Measurements from ENCODE around the gene THSD7B.
"Not testable (repeated sequence)": the region's sequence is repeated elsewhere in the genome, so short reads cannot be mapped to it uniquely, and the experiment has no call there.

The THSD7B gene, protein sequence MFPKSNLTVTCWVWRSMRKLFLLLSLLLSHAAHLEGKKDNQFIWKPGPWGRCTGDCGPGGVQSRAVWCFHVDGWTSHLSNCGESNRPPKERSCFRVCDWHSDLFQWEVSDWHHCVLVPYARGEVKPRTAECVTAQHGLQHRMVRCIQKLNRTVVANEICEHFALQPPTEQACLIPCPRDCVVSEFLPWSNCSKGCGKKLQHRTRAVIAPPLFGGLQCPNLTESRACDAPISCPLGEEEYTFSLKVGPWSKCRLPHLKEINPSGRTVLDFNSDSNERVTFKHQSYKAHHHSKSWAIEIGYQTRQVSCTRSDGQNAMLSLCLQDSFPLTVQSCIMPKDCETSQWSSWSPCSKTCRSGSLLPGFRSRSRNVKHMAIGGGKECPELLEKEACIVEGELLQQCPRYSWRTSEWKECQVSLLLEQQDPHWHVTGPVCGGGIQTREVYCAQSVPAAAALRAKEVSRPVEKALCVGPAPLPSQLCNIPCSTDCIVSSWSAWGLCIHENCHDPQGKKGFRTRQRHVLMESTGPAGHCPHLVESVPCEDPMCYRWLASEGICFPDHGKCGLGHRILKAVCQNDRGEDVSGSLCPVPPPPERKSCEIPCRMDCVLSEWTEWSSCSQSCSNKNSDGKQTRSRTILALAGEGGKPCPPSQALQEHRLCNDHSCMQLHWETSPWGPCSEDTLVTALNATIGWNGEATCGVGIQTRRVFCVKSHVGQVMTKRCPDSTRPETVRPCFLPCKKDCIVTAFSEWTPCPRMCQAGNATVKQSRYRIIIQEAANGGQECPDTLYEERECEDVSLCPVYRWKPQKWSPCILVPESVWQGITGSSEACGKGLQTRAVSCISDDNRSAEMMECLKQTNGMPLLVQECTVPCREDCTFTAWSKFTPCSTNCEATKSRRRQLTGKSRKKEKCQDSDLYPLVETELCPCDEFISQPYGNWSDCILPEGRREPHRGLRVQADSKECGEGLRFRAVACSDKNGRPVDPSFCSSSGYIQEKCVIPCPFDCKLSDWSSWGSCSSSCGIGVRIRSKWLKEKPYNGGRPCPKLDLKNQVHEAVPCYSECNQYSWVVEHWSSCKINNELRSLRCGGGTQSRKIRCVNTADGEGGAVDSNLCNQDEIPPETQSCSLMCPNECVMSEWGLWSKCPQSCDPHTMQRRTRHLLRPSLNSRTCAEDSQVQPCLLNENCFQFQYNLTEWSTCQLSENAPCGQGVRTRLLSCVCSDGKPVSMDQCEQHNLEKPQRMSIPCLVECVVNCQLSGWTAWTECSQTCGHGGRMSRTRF (N-terminal part only)
- 0 reads per million in 2 donors for total RNA-seq

DNA sequence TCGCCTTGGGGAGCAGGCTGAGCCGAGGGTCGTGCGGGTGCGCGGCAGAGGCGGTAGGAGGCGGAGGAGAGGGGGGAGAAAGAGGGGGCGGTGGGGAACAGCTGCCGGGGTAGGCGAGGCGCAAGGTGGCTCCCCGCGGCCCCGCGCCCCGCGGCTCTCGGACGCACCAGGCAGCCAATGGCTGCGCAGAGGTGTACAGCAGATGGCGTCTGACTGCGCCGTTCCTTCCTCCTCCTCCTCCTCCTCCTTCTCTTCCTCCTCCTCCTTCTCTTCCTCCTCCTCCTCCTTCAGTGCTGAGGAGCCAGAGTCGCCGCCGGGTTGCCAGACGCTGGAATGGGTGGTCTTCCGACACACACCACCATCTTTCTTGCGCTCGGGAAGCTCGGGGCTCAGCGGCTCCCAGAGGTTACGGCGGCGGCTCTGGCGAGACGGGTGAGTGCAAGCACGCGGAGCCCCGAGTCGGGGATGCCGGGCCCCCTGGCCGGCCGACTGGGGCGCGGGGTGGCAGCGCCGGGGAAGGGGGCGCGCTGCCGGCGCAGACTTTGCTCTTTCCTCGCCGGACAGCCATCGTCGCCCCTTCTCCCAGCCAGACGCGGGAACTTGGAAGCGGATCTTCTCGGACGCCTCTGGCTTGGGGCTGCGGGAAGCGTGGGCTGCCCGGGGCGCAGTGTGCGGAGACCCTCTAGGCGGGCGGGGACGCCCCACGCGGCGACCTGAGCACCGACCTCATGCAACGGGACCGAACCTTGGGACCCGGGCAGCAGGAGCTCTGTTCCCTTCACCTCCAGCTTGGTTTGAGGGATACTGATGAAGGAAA is at the start of gene THSD7B:
Gene THSD7B (plus strand): TSS at position 290 of the 817 bp plus-strand sequence. CDS start 116,634 bp downstream, outside the sequence.
- DNase-seq: no peak

DNA sequence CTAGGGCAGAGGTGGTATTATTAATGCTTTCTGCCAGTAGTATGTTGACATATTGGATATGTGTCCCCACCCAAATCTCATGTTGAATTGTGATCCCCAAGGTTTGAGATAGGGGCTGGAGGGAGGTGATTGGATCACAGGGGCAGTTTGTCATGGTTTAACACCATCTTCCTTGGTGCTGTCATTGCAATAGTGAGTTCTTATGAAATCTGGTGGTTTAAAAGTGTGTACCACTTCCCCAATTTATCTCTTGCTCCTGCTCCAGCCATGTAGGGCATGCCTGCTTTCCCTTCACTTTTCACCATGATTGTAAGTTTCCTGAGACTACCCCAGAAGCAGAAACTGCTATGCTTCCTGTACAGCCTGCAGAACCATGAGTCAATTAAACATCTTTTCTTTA is 47.1 kb upstream of the THSD7B start:
- DNase-seq: no peak

DNA sequence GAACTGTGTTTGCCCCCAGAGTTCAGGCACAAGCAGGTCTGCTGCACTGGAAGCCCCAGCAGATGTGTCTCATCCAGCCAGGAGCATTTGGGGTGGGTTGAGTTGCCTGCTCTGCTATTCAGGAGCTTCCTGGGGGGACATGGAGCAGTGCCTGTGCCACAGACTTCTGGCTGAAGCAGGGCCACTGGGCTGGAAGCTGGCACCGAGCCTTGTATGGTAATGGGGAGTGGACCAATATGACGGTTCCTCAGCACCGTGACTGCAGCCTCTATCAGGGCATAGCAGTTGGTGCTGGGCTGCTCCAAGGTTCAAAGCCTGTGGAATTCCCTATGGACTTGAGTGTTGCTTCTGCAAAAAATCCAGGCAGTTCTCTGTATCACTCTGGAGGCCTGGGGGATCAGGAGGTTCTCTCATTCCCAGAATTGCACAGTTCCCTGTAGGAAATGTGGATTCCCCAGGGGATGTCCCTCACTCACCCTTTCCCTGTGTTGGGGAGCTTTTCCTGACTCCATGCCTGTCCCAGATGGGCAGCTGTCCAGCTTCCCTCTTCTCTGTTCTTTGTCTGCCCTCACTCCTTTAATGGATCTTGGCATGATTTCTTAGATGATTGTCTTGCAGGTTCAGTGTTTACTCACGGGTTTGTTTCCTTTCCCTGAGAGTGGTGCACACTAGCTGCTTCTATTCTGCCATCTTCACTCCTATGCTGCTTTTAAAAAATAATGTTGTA is 37.2 kb upstream of the THSD7B start:
- DNase-seq: no peak

DNA sequence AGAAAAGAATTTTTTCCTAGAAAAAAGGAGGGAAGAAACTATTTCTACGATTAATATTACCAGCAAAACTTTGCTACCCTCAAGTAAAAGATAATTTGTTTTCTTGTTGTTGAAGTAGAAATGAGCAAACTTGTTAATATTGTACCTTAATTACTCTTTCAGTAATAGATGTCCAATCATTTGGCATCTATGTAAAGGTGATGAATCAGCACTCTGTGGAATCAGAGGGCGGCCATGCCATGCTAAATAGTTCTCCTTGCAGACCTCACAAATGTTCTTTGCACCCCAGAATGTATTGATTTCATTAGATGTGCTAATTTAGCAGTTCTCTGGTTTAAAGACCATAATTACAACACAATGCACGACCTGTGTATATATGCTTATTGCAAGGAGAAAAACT is 29.1 kb upstream of the THSD7B start:
- no peak for DNase-seq

DNA sequence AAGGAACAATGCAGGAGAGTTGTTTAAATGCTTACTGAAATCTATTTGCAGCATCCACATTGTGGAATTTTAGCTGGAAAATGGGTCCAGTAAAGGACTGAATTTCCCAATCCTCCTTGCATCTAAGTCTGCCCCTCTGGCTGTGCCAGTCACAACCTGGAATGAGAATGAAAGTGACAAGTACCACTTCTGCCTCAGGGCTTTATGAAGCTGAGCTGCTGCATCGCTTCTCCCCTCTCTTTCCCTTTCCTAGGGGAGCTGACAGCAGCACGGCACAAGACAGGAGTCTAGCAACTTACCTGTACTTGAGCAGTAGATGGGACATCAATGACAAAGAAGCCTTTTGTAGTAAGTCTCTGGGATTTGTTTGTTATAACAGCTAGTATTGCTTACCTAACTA is 27.3 kb upstream of the THSD7B start:
- DNase-seq: no peak

DNA sequence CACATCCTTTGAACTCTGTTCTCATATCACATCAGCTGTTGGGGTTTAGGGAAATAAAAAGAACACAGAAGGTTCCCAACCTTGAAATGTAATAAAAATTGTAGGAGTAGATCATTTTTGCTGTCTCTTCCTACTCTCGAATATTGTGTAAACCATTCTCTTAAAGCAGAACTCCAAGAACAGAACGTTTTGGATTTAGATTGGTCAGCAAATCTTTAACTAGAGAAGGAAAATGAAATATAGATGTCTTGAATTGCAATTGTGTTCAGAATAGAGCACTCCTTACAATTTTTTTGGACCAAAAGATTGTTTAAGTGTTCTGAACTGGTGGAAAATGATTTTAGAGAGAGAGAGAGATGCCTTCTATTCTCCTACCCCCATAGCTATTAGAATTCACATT is 23.9 kb upstream of the THSD7B start:
- no peak for DNase-seq

DNA sequence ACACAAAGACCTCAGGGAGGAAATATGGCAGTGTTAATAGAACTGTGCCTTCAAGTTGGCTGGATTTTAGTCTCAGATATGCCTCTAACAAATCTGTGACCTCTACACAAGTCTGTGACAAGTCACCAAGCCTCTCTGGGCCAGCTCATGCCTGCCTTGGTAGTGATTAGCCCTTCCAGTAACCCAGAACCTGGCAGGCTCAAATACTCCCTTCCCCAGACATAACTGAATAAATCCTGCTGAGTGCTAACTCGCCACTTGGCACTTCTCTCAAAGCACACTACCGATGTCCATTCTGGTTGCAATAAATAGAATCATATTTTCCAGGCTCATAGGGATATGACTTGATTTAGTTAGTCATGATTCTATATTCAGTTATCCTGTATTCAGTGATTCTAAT is 15.3 kb upstream of the THSD7B start:
- no peak for DNase-seq

DNA sequence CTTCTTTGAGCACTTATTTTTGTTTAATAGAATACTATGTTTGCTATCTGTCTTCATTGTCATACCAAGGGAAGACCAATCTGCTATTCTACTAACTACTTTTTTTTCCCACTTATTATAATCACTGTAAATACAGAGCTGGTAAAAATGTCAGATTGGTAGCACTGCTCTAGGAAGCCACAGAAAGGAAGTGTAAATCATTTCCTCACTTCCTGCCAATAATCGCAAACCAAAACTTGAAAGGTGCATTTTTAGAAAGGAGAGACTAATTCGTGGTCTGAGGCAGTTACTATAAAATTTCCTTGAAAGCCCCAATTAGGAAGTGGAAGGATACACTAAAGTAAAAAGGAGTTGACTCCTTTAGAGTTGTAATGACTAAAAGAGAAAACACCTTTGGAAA is 13.9 kb upstream of the THSD7B start:
- no peak for DNase-seq

DNA sequence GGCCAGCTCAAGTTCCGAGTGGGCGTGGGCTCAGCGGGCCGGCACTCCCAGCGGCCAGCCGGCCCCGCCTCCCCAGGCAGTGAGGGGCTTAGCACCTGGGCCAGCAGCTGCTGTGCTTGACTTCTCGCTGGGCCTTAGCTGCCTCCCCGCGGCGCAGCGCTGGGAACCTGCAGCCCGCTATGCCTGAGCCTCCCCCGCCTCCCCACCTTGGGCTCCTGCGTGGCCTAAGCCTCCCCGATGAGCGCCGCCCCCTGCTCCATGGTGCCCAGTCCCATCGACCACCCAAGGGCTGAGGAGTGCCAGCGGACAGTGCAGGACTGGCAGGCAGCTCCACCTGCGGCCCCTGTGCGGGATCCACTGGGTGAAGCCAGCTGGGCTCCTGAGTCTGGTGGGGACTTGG is 6.8 kb upstream of the THSD7B start:
- DNase-seq: not testable (repeated sequence)

DNA sequence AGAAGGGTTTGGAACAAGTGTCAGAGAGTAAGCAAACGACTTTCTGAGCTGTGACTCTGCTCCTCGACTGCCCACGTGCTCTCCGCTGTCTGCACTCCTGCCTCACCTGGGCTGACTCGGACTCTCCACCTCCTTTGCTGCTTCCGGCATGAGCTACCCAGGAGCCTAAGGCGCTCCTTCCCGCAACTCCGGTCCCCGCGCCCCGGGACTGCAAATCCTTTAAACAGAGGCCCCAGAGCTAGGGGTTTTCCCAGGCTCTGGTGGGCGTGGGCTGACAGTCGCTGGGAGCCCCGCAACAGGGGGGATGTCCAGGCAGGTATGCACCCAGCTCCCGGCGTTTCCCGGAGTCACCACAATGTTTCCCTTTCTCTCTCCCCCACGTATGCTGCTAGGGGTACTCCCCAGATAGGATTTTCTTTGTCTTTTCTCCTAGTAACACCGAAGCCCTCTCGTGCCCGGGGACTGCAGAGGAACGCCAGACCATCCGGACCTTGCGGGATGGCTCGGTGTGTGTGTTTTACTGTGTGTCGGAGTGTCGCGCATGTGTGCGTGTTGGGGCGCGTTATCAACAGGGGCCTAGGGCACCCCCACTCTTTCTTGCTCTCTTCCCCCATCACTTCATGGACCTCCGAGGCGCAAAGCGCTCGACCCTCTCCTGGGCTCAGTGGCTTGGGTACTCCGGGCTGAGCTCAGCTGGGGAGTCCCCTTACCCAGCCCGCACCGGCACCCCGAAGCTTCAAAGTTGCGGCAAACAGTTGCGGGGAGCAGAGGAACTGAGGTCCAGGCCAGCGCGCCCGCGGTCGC is 691 bp upstream of the THSD7B start:
- no peak for DNase-seq

DNA sequence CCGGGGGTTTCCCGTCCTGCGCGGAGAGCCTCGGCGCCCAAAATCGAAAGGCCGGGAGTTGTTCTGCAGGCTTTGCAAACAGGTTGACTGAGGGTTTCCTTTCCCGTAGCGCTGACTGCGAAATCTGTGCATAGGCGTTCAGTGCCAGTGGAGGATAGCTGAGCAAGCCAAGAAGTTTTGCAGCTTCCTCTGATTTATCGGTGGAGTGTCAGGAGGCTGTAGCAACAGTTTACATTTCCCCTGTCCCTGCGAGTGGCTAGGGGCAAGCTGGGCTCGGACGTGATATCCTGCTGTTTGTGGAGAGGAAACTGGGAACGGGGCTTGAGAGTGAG is 694 bp downstream of the THSD7B start:
- no peak for DNase-seq

DNA sequence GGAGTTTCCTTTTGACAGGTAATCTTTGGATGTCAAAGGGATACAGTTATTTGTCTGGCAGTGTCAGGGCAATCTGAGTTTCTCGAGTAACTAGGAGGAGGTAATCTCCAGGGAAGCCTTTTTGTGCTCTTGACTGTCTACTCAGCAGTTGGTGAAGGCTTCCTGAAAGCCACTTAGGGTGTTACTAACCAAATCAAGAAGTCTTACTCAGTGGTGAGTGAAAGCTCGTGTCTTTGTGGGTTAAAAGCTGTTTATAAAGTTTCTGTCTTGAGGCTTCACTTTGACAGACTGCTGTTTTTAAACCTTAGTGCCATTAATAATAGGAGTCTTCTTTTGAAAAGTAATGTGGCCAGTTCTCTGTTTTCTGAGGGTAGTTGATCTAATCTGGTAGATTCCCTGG is 1.7 kb downstream of the THSD7B start:
- DNase-seq: no peak

DNA sequence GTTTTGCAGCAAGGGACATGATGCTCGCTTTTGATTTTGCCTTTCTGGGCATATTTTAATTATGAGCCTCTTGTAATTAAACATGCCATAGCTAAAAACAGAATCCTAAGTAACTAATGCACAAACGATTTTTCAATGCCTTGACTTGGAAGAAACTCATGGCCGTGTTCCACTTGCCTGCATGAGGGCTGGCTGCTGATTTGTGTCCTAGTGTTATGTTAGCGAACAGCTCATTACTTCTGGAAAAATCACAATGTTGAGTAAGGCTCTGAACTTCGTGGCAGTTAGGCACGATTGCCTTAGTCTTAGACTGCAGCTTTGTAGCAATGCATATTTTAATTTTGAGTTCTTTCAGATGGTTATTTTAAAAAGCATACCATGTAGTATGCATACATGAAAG is 4.5 kb downstream of the THSD7B start:
- DNase-seq: no peak

DNA sequence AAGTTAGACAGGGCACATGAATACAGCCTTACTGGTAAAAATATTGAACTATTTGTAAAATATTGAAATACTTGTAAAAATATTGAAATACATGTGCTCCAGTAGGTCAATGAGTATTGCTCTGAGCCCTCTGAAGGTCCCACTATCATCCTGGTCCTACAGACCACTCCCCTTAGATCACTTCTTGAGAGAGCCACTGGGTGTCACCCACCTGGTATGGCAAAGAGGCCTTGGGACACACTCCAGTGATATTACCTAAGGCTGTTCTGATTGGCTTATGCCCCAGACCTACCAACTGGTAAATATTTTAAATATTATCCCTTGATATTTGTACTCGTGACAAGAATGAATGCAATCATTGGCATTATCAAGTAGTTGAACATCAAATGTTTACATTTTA is 5.0 kb downstream of the THSD7B start:
- no peak for DNase-seq

DNA sequence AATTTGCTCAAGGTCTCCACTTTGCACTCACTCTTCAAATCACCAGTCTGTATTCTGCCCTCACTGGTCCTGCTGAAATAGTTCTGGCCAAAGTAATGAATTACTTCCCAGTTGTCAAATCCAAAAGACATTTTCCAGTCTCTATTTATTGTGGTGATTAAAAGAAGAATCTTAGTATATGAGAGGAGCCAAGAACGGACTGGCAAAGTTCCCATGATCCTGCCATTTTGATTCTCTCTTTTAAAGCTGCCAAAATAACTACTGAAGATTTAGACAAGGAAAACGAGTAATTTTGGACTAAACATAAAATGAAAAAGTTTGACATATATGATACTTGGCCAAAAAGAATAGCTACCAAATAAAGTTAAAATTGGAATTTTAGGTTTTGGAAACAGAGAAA is 12.0 kb downstream of the THSD7B start:
- no peak for DNase-seq

DNA sequence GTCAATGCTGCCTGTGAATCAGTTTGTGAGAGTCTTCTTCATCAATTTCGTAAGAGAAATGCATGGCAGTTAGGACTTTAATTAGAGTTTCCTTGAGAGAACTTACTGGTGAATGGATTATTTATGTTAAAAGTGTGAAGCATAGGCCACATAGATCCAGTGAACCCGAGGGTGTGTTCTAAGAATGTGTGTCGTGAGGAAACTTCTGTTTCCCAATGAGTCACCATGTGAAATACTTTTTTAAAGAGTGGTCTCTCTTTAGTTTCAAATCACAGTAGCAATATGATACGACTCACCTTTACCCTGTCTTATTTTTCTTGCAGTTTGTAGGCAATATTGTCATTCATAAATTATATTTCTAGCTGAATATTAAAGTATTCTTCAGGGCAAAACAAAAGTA is 18.5 kb downstream of the THSD7B start:
- no peak for DNase-seq

DNA sequence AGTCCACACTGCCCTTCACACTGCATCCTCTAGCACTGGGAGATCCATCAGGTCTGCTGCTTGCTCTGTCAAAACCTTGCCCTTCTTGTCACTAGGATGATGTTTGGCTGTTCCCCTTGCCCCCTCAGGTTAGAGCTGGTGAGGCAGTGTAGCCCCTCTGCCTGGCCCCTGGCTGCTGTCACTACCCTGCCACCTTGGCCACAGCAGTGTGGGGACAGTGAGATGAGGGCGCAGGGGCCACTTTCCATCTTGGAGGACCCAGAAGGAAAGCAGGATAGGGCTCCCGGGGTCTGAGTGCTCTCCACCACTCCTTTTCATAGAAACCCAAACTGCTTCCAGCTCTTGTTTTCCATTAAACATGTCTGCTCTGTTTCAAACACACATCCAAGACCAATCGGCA is 19.9 kb downstream of the THSD7B start:
- no peak for DNase-seq

DNA sequence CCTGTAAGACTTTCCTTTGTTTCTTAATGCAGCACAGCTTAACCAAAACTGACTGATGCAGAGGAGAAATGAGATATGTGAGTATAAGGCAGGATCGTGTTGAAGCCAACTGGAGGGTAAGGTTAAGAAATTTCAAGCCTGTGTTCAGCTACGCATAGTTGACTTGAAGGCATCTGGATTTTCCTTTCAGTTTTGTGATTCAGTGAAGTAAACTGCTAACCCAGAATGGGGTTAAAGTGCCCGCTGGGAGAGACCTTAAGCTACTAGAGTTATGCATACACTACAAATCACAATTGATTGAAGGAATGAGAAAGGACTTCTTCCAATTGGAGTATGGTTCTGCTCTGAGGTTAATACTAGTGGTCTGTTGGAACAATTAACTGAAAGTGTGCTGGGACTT is 22.6 kb downstream of the THSD7B start:
- no peak for DNase-seq

DNA sequence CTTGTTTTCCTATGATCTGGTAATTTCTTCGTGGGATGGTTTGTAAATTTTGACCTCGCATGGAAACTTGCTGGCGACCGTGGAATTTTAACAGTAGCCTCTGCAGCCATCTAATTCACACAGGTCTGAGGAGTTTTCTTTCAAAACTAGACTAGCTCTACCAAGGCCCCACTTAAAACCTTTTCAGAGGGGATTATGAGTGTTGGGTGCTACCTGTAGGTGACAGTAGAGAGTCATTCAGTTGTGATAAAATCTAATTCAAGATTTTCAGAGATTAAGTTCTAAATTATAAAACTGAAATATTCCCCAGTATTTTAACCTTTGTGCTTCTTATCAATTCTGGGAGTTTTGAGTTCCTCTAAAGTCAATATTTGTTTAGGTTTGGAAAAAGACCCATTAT is 31.0 kb downstream of the THSD7B start:
- DNase-seq: no peak

DNA sequence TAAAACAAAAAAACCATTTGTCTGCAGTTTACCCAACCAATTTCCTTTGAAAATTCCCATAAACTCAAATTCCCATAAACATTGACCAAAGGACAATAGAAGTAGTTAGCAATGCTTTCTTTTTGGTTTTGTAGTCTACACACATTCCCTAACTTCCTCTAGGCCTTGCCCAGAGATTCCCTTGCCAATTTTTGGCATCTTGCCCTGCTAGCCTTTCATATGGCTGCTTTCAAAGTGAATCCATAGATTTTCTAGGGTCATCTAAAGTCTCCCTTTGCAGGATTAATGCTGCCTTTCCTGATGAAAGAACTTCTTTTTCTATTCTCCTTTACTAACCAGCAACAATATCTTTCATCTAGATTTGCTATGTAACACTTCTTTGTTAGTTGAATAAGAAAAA is 33.4 kb downstream of the THSD7B start:
- no peak for DNase-seq

DNA sequence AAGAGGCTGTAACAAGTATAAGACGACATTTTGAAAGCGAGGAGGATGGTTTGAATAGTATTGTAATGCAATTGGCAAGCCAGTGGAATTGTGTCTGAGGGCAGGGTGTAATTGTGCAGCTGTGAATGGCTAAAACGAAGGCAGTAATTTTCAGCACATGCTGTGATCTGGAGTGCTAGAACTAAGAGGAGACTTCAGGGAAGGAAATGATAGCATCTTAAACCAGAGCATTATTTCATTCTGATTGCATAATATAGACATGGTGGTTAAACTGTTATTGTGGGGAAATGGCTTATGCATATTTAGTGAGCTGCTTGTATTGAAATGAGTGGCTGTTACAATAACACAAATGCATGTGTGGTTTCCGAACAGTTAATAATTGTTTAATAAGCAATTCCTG is 36.3 kb downstream of the THSD7B start:
- no peak for DNase-seq

Measured in T-helper 2 cell (primary cell).